Bone marrow (tissue), 2 donors: ENCODE data around the gene TAS1R3.
A peak's percentile ranks its signal among the peaks of the same experiment; 100 is the strongest.

Experiments
- DNase-seq, 2 donors: peaks; one replicate each; lab custom pipeline; 2025; lab: John Stamatoyannopoulos, UW

TAS1R3 gene

GRCh38 chr1:1371746-1372711 is 40.9 kb downstream of the TAS1R3 start:
- DNase-seq: peak; percentile 35 to 53

- DNase-seq: no peak
These were observed 42.2 kb downstream of the TAS1R3 start for GRCh38 chr1:1373051-1373814.

GRCh38 chr1:1373815-1374588 is 42.9 kb downstream of the TAS1R3 start:
- no peak for DNase-seq

GRCh38 chr1:1374589-1374928 is 43.5 kb downstream of the TAS1R3 start:
- no peak for DNase-seq

GRCh38 chr1:1374929-1375662 is 44.0 kb downstream of the TAS1R3 start, which contains the start of gene AURKAIP1:
AURKAIP1 (minus strand) TSS chr1:1375207; CDS start chr1:1374756, 451 bp downstream.
- DNase-seq: peak; percentile 90 to 99

- no peak for DNase-seq
These were observed 45.6 kb downstream of the TAS1R3 start for GRCh38 chr1:1376551-1377226.

- no peak for DNase-seq
These were observed 46.6 kb downstream of the TAS1R3 start for GRCh38 chr1:1377540-1378205.

GRCh38 chr1:1380860-1381259 is 49.8 kb downstream of the TAS1R3 start:
- no peak for DNase-seq

GRCh38 chr1:1381294-1381693 is 50.2 kb downstream of the TAS1R3 start:
- no peak for DNase-seq
